WTC11 (cell line): ENCODE data around the gene ASCL2. TPM values are rescaled to one million over a fixed set of nuclear protein-coding genes. Genes with fewer than 3 reads are reported as not detected.

Experiments used
- ATAC-seq: fragments of 200-7000 bp; cut with Tn5 transposase; 2 replicates; pipeline ENCODE4 v1.10.0; 2021; ENCODE audit warnings: mild to moderate bottlenecking, moderate library complexity
- CTCF ChIA-PET: fragments of 300-600 bp; sonication (Branson Sonifier 250); formaldehyde crosslinking; loops from one replicate; lab custom pipeline; 2021; ENCODE audit warnings: antibody characterized with exemption; lab: Charles Lee
- POLR2A ChIA-PET: fragments of 350-600 bp; sonication (Branson Sonifier 250); formaldehyde crosslinking; loops from one replicate; lab custom pipeline; 2021; ENCODE audit warnings: antibody characterized with exemption; lab: Charles Lee
- DNase-seq: peaks from one replicate; pipeline ENCODE4 v3.0.0; 2021; ENCODE audit warnings: low spot score
- H3K27ac Mint-ChIP-seq: 2 replicates; pipeline ENCODE4 v1.8.0; 2021; ENCODE audit warnings: mixed read lengths
- H3K27me3 Mint-ChIP-seq: 2 replicates; pipeline ENCODE4 v1.8.0; 2021; ENCODE audit warnings: low read depth, mild to moderate bottlenecking, moderate library complexity, mixed read lengths
- H3K36me3 Mint-ChIP-seq: 2 replicates; pipeline ENCODE4 v1.8.0; 2021; ENCODE audit warnings: mixed read lengths
- H3K4me1 Mint-ChIP-seq: 2 replicates; pipeline ENCODE4 v1.8.0; 2022; ENCODE audit warnings: mixed read lengths
- H3K4me3 Mint-ChIP-seq: 2 replicates; pipeline ENCODE4 v1.8.0; 2021; ENCODE audit warnings: mild to moderate bottlenecking, moderate library complexity, mixed read lengths
- H3K9me3 Mint-ChIP-seq: 2 replicates; pipeline ENCODE4 v1.8.0; 2021; ENCODE audit warnings: mixed read lengths
- CREB1 ChIP-seq: sonication (generic); formaldehyde crosslinking; IDR thresholded peaks from 2 replicates; pipeline ENCODE4 v1.8.0; 2023; ENCODE audit warnings: mild to moderate bottlenecking, missing genetic modification reagents
- ESRRA ChIP-seq: sonication (generic); formaldehyde crosslinking; IDR thresholded peaks from 2 replicates; pipeline ENCODE4 v1.8.1; 2022; ENCODE audit warnings: mild to moderate bottlenecking, missing genetic modification reagents, borderline replicate concordance
- GABPB1 ChIP-seq: sonication (generic); formaldehyde crosslinking; IDR thresholded peaks from 2 replicates; pipeline ENCODE4 v1.8.1; 2023; ENCODE audit warnings: mild to moderate bottlenecking, missing genetic modification reagents
- GTF2I ChIP-seq: fragments of 250-450 bp; sonication (Bioruptor Pico); conservative IDR thresholded peaks from 2 replicates; pipeline ENCODE4 v1.4.0; 2021; ENCODE audit warnings: mild to moderate bottlenecking
- NFYB ChIP-seq: sonication (generic); formaldehyde crosslinking; conservative IDR thresholded peaks from 2 replicates; pipeline ENCODE4 v1.8.0; 2022; ENCODE audit warnings: low read depth, missing genetic modification reagents
- NR2C2 ChIP-seq: sonication (generic); formaldehyde crosslinking; IDR thresholded peaks from 2 replicates; pipeline ENCODE4 v1.8.0; 2022; ENCODE audit warnings: mild to moderate bottlenecking, missing genetic modification reagents
- NR3C1 ChIP-seq: sonication (generic); formaldehyde crosslinking; conservative IDR thresholded peaks from 2 replicates; pipeline ENCODE4 v1.8.1; 2023; ENCODE audit warnings: low read depth, mild to moderate bottlenecking, missing genetic modification reagents
- SMAD3 ChIP-seq: sonication (generic); formaldehyde crosslinking; IDR thresholded peaks from 2 replicates; pipeline ENCODE4 v1.8.0; 2022; ENCODE audit warnings: missing genetic modification reagents, mild to moderate bottlenecking, borderline replicate concordance
- TP53 ChIP-seq: sonication (generic); formaldehyde crosslinking; IDR thresholded peaks from 2 replicates; pipeline ENCODE4 v1.8.1; 2023; ENCODE audit warnings: mild to moderate bottlenecking, missing genetic modification reagents
- ZNF263 ChIP-seq: sonication (generic); formaldehyde crosslinking; IDR thresholded peaks from 2 replicates; pipeline ENCODE4 v1.8.1; 2022; ENCODE audit warnings: low read depth, mild to moderate bottlenecking, moderate library complexity, missing genetic modification reagents
- ZNF317 ChIP-seq: sonication (generic); formaldehyde crosslinking; IDR thresholded peaks from 2 replicates; pipeline ENCODE4 v1.8.1; 2023; ENCODE audit warnings: low read depth, mild to moderate bottlenecking, moderate library complexity, missing genetic modification reagents, borderline replicate concordance
- ZNF671 ChIP-seq: fragments of 250-450 bp; sonication (Bioruptor Pico); IDR thresholded peaks from 2 replicates; pipeline ENCODE4 v1.8.0; 2021; ENCODE audit warnings: mild to moderate bottlenecking
- total RNA-seq: library from RNA; stranded (reverse); gene quantifications from 3 replicates; pipeline ENCODE4 v1.2.3, GENCODE V29; 2021
- TF ChIP-seq, protein P1 (sequence below): sonication (generic); formaldehyde crosslinking; IDR thresholded peaks from 2 replicates; pipeline ENCODE4 v1.8.1; 2023; ENCODE audit warnings: mild to moderate bottlenecking, missing genetic modification reagents, moderate library complexity
- TF ChIP-seq, protein P2 (sequence below): fragments of 250-450 bp; sonication (Bioruptor Pico); IDR thresholded peaks from 2 replicates; pipeline ENCODE4 v2.1.2; 2022; ENCODE audit warnings: mild to moderate bottlenecking, moderate library complexity
- TF ChIP-seq, protein P3 (sequence below): sonication (generic); formaldehyde crosslinking; IDR thresholded peaks from 2 replicates; pipeline ENCODE4 v1.8.0; 2023; ENCODE audit warnings: mild to moderate bottlenecking, missing genetic modification reagents
- TF ChIP-seq, protein P4 (sequence below): sonication (generic); formaldehyde crosslinking; IDR thresholded peaks from 2 replicates; pipeline ENCODE4 v1.8.1; 2022; ENCODE audit warnings: mild to moderate bottlenecking, missing genetic modification reagents, moderate library complexity, borderline replicate concordance
- TF ChIP-seq, protein P5 (sequence below): sonication (generic); formaldehyde crosslinking; conservative IDR thresholded peaks from 2 replicates; pipeline ENCODE4 v1.8.1; 2022; ENCODE audit warnings: mild to moderate bottlenecking, missing genetic modification reagents
- TF ChIP-seq, protein P6 (sequence below): sonication (generic); formaldehyde crosslinking; IDR thresholded peaks from 2 replicates; pipeline ENCODE4 v1.8.1; 2022; ENCODE audit warnings: missing genetic modification reagents, borderline replicate concordance
- TF ChIP-seq, protein P7 (sequence below): fragments of 250-450 bp; sonication (Bioruptor Pico); IDR thresholded peaks from 2 replicates; pipeline ENCODE4 v1.8.0; 2021; ENCODE audit warnings: mild to moderate bottlenecking
- TF ChIP-seq, protein P8 (sequence below): sonication (generic); formaldehyde crosslinking; IDR thresholded peaks from 2 replicates; pipeline ENCODE4 v1.8.1; 2023; ENCODE audit warnings: mild to moderate bottlenecking, missing genetic modification reagents, moderate library complexity
- TF ChIP-seq, protein P9 (sequence below): sonication (generic); formaldehyde crosslinking; IDR thresholded peaks from 2 replicates; pipeline ENCODE4 v1.8.1; 2023; ENCODE audit warnings: mild to moderate bottlenecking, missing genetic modification reagents, borderline replicate concordance

The ASCL2 gene
- total RNA-seq, 1 experiment from 2014 or later, result 0.24 TPM

DNA sequence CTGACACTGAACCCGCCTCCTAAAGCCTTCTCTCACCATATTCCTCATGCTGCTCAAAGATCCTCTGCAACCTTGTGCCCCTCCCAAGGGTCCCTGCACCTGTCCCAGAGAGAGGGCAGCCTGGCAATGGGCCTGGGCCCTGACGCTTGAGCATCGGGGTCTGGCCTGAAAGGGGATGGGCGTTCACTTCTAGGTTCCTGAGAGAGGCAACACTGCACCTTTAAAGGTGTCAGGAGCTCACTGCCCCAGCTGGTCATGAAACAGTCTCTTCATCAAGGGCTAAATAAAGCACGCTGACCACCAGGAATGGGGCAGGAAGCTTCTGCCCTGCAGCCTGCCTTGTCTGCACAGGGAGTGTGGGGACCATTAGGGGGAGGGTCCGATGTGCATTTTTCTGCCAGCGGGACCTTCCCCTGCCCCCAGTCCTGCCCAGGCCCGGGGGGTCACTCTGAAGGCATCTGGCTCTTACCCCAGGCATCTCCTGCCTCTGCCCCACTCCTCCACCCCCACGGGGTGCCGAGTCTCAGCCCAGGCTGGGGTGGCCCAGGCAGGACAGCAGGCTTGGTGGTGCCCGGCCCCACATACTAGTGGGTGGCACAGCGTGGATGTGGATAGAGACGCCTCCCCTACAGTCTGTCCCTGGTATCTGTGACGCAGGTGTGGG lies 27.9 kb upstream of the ASCL2 start:
- no peaks in the 10 kb centered on the region for H3K4me1 Mint-ChIP-seq
- H3K27me3 Mint-ChIP-seq, result peaks cover 9% of the 10 kb centered on the region
- CTCF ChIA-PET, result interaction anchor here (0.6 to 11.0 kb wide), 18 partner anchors 9 to 416 kb away, joined by 3 to 398 read pairs (median 6); no protein-coding TSS in a partner anchor
- TF ChIP-seq, protein P1, sequence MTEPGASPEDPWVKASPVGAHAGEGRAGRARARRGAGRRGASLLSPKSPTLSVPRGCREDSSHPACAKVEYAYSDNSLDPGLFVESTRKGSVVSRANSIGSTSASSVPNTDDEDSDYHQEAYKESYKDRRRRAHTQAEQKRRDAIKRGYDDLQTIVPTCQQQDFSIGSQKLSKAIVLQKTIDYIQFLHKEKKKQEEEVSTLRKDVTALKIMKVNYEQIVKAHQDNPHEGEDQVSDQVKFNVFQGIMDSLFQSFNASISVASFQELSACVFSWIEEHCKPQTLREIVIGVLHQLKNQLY (CRISPR knock-in tag), result no peak
- TF ChIP-seq NR3C1 (no peak), TP53 (CRISPR knock-in tag) (no peak), ZNF317 (CRISPR knock-in tag) (no peak), NR2C2 (no peak), CREB1 (CRISPR knock-in tag) (no peak), ZNF671 (CRISPR knock-in tag) (no peak), NFYB (CRISPR knock-in tag) (no peak), ESRRA (CRISPR knock-in tag) (no peak), GTF2I (no peak), ZNF263 (CRISPR knock-in tag) (no peak), GABPB1 (no peak), SMAD3 (CRISPR knock-in tag) (no peak)
- TF ChIP-seq, protein P2, sequence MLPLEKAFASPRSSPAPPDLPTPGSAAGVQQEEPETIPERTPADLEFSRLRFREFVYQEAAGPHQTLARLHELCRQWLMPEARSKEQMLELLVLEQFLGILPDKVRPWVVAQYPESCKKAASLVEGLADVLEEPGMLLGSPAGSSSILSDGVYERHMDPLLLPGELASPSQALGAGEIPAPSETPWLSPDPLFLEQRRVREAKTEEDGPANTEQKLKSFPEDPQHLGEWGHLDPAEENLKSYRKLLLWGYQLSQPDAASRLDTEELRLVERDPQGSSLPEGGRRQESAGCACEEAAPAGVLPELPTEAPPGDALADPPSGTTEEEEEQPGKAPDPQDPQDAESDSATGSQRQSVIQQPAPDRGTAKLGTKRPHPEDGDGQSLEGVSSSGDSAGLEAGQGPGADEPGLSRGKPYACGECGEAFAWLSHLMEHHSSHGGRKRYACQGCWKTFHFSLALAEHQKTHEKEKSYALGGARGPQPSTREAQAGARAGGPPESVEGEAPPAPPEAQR (CRISPR knock-in tag), result no peak
- TF ChIP-seq, protein P3, sequence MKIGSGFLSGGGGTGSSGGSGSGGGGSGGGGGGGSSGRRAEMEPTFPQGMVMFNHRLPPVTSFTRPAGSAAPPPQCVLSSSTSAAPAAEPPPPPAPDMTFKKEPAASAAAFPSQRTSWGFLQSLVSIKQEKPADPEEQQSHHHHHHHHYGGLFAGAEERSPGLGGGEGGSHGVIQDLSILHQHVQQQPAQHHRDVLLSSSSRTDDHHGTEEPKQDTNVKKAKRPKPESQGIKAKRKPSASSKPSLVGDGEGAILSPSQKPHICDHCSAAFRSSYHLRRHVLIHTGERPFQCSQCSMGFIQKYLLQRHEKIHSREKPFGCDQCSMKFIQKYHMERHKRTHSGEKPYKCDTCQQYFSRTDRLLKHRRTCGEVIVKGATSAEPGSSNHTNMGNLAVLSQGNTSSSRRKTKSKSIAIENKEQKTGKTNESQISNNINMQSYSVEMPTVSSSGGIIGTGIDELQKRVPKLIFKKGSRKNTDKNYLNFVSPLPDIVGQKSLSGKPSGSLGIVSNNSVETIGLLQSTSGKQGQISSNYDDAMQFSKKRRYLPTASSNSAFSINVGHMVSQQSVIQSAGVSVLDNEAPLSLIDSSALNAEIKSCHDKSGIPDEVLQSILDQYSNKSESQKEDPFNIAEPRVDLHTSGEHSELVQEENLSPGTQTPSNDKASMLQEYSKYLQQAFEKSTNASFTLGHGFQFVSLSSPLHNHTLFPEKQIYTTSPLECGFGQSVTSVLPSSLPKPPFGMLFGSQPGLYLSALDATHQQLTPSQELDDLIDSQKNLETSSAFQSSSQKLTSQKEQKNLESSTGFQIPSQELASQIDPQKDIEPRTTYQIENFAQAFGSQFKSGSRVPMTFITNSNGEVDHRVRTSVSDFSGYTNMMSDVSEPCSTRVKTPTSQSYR (CRISPR knock-in tag), result no peak
- TF ChIP-seq, protein P4, sequence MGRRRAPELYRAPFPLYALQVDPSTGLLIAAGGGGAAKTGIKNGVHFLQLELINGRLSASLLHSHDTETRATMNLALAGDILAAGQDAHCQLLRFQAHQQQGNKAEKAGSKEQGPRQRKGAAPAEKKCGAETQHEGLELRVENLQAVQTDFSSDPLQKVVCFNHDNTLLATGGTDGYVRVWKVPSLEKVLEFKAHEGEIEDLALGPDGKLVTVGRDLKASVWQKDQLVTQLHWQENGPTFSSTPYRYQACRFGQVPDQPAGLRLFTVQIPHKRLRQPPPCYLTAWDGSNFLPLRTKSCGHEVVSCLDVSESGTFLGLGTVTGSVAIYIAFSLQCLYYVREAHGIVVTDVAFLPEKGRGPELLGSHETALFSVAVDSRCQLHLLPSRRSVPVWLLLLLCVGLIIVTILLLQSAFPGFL, result no peak
- TF ChIP-seq, protein P5, sequence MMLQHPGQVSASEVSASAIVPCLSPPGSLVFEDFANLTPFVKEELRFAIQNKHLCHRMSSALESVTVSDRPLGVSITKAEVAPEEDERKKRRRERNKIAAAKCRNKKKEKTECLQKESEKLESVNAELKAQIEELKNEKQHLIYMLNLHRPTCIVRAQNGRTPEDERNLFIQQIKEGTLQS (CRISPR knock-in tag), result no peak
- TF ChIP-seq, all 79 proteins: peak for 0
- ATAC-seq, result no peak
- no peak for DNase-seq
- no peaks in the 10 kb centered on the region for H3K36me3 Mint-ChIP-seq
- no peaks in the 10 kb centered on the region for H3K9me3 Mint-ChIP-seq
- POLR2A ChIA-PET, result no interaction called here
- H3K4me3 Mint-ChIP-seq, result no peak overlapping the region
- no peak overlapping the region for H3K27ac Mint-ChIP-seq

DNA sequence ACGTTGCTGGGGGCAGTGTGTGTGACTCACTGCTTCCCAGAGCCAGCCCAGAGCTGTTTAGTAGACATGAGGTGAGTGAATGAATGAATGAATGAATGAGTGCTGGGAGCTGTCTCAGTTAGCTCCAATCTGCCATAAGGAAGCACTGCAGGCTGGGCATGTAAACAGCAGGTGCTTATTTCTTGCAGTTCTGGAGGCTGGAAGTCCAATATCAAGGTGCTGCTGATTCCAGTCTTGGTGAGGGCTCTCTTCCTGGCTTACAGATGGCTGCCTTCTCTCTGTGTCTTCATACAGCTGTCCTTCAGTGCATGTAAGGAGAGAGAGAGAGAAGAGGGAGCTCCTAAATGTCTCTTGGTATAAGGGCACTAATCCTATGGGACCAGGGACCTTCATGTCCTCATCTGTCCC lies 27.2 kb upstream of the ASCL2 start:
- ATAC-seq (no peak), DNase-seq (no peak)
- POLR2A ChIA-PET, result no interaction called here
- Mint-ChIP-seq H3K27ac (no peak overlapping the region), H3K27me3 (peaks cover 12% of the 10 kb centered on the region), H3K36me3 (no peaks in the 10 kb centered on the region), H3K4me3 (no peak overlapping the region), H3K4me1 (no peaks in the 10 kb centered on the region), H3K9me3 (no peaks in the 10 kb centered on the region)
- CTCF ChIA-PET, result interaction anchor here (0.6 to 11.0 kb wide), 9 partner anchors 85 to 141 kb away, joined by 3 to 398 read pairs (median 7); no protein-coding TSS in a partner anchor
- TF ChIP-seq, protein P6, sequence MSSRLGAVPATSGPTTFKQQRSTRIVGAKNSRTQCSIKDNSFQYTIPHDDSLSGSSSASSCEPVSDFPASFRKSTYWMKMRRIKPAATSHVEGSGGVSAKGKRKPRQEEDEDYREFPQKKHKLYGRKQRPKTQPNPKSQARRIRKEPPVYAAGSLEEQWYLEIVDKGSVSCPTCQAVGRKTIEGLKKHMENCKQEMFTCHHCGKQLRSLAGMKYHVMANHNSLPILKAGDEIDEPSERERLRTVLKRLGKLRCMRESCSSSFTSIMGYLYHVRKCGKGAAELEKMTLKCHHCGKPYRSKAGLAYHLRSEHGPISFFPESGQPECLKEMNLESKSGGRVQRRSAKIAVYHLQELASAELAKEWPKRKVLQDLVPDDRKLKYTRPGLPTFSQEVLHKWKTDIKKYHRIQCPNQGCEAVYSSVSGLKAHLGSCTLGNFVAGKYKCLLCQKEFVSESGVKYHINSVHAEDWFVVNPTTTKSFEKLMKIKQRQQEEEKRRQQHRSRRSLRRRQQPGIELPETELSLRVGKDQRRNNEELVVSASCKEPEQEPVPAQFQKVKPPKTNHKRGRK (CRISPR knock-in tag), result no peak
- TF ChIP-seq, protein P7, sequence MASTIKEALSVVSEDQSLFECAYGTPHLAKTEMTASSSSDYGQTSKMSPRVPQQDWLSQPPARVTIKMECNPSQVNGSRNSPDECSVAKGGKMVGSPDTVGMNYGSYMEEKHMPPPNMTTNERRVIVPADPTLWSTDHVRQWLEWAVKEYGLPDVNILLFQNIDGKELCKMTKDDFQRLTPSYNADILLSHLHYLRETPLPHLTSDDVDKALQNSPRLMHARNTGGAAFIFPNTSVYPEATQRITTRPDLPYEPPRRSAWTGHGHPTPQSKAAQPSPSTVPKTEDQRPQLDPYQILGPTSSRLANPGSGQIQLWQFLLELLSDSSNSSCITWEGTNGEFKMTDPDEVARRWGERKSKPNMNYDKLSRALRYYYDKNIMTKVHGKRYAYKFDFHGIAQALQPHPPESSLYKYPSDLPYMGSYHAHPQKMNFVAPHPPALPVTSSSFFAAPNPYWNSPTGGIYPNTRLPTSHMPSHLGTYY (CRISPR knock-in tag), result no peak
- TF ChIP-seq, protein P8, sequence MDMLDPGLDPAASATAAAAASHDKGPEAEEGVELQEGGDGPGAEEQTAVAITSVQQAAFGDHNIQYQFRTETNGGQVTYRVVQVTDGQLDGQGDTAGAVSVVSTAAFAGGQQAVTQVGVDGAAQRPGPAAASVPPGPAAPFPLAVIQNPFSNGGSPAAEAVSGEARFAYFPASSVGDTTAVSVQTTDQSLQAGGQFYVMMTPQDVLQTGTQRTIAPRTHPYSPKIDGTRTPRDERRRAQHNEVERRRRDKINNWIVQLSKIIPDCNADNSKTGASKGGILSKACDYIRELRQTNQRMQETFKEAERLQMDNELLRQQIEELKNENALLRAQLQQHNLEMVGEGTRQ (CRISPR knock-in tag), result no peak
- TF ChIP-seq, protein P9, sequence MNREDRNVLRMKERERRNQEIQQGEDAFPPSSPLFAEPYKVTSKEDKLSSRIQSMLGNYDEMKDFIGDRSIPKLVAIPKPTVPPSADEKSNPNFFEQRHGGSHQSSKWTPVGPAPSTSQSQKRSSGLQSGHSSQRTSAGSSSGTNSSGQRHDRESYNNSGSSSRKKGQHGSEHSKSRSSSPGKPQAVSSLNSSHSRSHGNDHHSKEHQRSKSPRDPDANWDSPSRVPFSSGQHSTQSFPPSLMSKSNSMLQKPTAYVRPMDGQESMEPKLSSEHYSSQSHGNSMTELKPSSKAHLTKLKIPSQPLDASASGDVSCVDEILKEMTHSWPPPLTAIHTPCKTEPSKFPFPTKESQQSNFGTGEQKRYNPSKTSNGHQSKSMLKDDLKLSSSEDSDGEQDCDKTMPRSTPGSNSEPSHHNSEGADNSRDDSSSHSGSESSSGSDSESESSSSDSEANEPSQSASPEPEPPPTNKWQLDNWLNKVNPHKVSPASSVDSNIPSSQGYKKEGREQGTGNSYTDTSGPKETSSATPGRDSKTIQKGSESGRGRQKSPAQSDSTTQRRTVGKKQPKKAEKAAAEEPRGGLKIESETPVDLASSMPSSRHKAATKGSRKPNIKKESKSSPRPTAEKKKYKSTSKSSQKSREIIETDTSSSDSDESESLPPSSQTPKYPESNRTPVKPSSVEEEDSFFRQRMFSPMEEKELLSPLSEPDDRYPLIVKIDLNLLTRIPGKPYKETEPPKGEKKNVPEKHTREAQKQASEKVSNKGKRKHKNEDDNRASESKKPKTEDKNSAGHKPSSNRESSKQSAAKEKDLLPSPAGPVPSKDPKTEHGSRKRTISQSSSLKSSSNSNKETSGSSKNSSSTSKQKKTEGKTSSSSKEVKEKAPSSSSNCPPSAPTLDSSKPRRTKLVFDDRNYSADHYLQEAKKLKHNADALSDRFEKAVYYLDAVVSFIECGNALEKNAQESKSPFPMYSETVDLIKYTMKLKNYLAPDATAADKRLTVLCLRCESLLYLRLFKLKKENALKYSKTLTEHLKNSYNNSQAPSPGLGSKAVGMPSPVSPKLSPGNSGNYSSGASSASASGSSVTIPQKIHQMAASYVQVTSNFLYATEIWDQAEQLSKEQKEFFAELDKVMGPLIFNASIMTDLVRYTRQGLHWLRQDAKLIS (CRISPR knock-in tag), result no peak
